Pons (tissue), 1 donor: ENCODE results near the gene TPH2.

Experiments
- DNase-seq: peaks from one replicate; pipeline ENCODE4 v3.0.0-alpha.2; 2016; ENCODE audit warnings: low spot score

The TPH2 gene

GRCh38 chr12:72033991-72034390, 95.3 kb downstream of the TPH2 start:
- no peak for DNase-seq

GRCh38 chr12:72035625-72036024, 97.0 kb downstream of the TPH2 start:
- DNase-seq, result no peak

- DNase-seq, result no peak
Measured at GRCh38 chr12:72036393-72036792, 97.7 kb downstream of the TPH2 start.

GRCh38 chr12:72037006-72037795, 98.6 kb downstream of the TPH2 start:
- no peak for DNase-seq

GRCh38 chr12:72041811-72042210, 103.2 kb downstream of the TPH2 start:
- DNase-seq, result no peak

- DNase-seq, result no peak
Measured at GRCh38 chr12:72053604-72054003, 115.0 kb downstream of the TPH2 start.

GRCh38 chr12:72054511-72054910, 115.9 kb downstream of the TPH2 start:
- no peak for DNase-seq

- no peak for DNase-seq
Measured at GRCh38 chr12:72057330-72057914, 118.8 kb downstream of the TPH2 start.

- no peak for DNase-seq
Measured at GRCh38 chr12:72063073-72063472, 124.4 kb downstream of the TPH2 start.

GRCh38 chr12:72071030-72071429, 132.4 kb downstream of the TPH2 start:
- DNase-seq, result no peak

GRCh38 chr12:72072592-72073212, 134.1 kb downstream of the TPH2 start:
- DNase-seq, result peak; percentile 27

- no peak for DNase-seq
Measured at GRCh38 chr12:72074065-72074464, 135.4 kb downstream of the TPH2 start.

GRCh38 chr12:72074956-72075355, 136.3 kb downstream of the TPH2 start:
- DNase-seq, result no peak

- no peak for DNase-seq
Measured at GRCh38 chr12:72075401-72075800, 136.8 kb downstream of the TPH2 start.

- DNase-seq, result no peak
Measured at GRCh38 chr12:72075891-72076557, 137.4 kb downstream of the TPH2 start.

GRCh38 chr12:72076558-72076915, 137.9 kb downstream of the TPH2 start:
- no peak for DNase-seq

- no peak for DNase-seq
Measured at GRCh38 chr12:72077111-72077820, 138.6 kb downstream of the TPH2 start.

GRCh38 chr12:72081777-72082176, 143.1 kb downstream of the TPH2 start:
- DNase-seq, result peak; percentile 43
